ENCODE data around the gene ALPI. TPM values are rescaled to one million over a fixed set of nuclear protein-coding genes. Genes with fewer than 3 reads are reported as not detected.
"Not testable (repeated sequence)": the region's sequence is repeated elsewhere in the genome, so short reads cannot be mapped to it uniquely, and the experiment has no call there.

The ALPI gene
- total RNA-seq, 1 donor from 2014 or later, result not detected

GRCh38 chr2:232441147-232441651 lies 14.8 kb upstream of the ALPI start:
- no peak overlapping the region for H3K4me3 Mint-ChIP-seq (ENCODE audit: unreplicated experiment)
- no peak for TF ChIP-seq CTCF (IDR thresholded peaks at IDR 0.05; ENCODE audit: partially characterized antibody, unreplicated experiment)
- peaks cover 2% of the 10 kb centered on the region for H3K9me3 Mint-ChIP-seq (ENCODE audit: unreplicated experiment)
- no peaks in the 10 kb centered on the region for H3K4me1 Mint-ChIP-seq (ENCODE audit: low read depth, unreplicated experiment)
- no peak for DNase-seq
- H3K36me3 Mint-ChIP-seq (ENCODE audit: unreplicated experiment), result no peaks in the 10 kb centered on the region
- no peak overlapping the region for H3K27ac Mint-ChIP-seq (ENCODE audit: unreplicated experiment)
- H3K27me3 Mint-ChIP-seq (ENCODE audit: unreplicated experiment), result peaks cover 14% of the 10 kb centered on the region

- not testable (repeated sequence) for H3K4me1 Mint-ChIP-seq (ENCODE audit: low read depth, unreplicated experiment); DNase-seq
These were observed 14.0 kb upstream of the ALPI start for GRCh38 chr2:232441922-232442321.

GRCh38 chr2:232442431-232442830 lies 13.5 kb upstream of the ALPI start:
- H3K4me1 Mint-ChIP-seq (ENCODE audit: low read depth, unreplicated experiment); H3K27ac Mint-ChIP-seq (ENCODE audit: unreplicated experiment): not testable (repeated sequence)
- H3K27me3 Mint-ChIP-seq (ENCODE audit: unreplicated experiment), result peaks cover 12% of the 10 kb centered on the region

More at GRCh38 chr2:232441922-232442321, 14.0 kb upstream of the ALPI start:
- not testable (repeated sequence) for H3K4me3 Mint-ChIP-seq (ENCODE audit: unreplicated experiment); H3K27ac Mint-ChIP-seq (ENCODE audit: unreplicated experiment); H3K9me3 Mint-ChIP-seq (ENCODE audit: unreplicated experiment); H3K36me3 Mint-ChIP-seq (ENCODE audit: unreplicated experiment)
- H3K27me3 Mint-ChIP-seq (ENCODE audit: unreplicated experiment), result peaks cover 12% of the 10 kb centered on the region

GRCh38 chr2:232443047-232443446 lies 12.9 kb upstream of the ALPI start:
- H3K4me1 Mint-ChIP-seq (ENCODE audit: low read depth, unreplicated experiment), result not testable (repeated sequence)

More at GRCh38 chr2:232442431-232442830, 13.5 kb upstream of the ALPI start:
- not testable (repeated sequence) for H3K36me3 Mint-ChIP-seq (ENCODE audit: unreplicated experiment); H3K9me3 Mint-ChIP-seq (ENCODE audit: unreplicated experiment); H3K4me3 Mint-ChIP-seq (ENCODE audit: unreplicated experiment); DNase-seq

GRCh38 chr2:232443669-232444408 lies 12.1 kb upstream of the ALPI start:
- H3K27ac Mint-ChIP-seq (ENCODE audit: unreplicated experiment); H3K4me3 Mint-ChIP-seq (ENCODE audit: unreplicated experiment); H3K9me3 Mint-ChIP-seq (ENCODE audit: unreplicated experiment); H3K36me3 Mint-ChIP-seq (ENCODE audit: unreplicated experiment); H3K4me1 Mint-ChIP-seq (ENCODE audit: low read depth, unreplicated experiment); DNase-seq: not testable (repeated sequence)
- H3K27me3 Mint-ChIP-seq (ENCODE audit: unreplicated experiment), result peaks cover 13% of the 10 kb centered on the region

More at GRCh38 chr2:232443047-232443446, 12.9 kb upstream of the ALPI start:
- not testable (repeated sequence) for H3K27ac Mint-ChIP-seq (ENCODE audit: unreplicated experiment); H3K36me3 Mint-ChIP-seq (ENCODE audit: unreplicated experiment); H3K4me3 Mint-ChIP-seq (ENCODE audit: unreplicated experiment); H3K9me3 Mint-ChIP-seq (ENCODE audit: unreplicated experiment); DNase-seq
- peaks cover 13% of the 10 kb centered on the region for H3K27me3 Mint-ChIP-seq (ENCODE audit: unreplicated experiment)

GRCh38 chr2:232444409-232445148 lies 11.4 kb upstream of the ALPI start:
- Mint-ChIP-seq H3K27ac (ENCODE audit: unreplicated experiment) (no peak overlapping the region), H3K4me1 (ENCODE audit: low read depth, unreplicated experiment) (no peaks in the 10 kb centered on the region), H3K4me3 (ENCODE audit: unreplicated experiment) (no peak overlapping the region), H3K27me3 (ENCODE audit: unreplicated experiment) (peaks cover 13% of the 10 kb centered on the region), H3K36me3 (ENCODE audit: unreplicated experiment) (no peaks in the 10 kb centered on the region), H3K9me3 (ENCODE audit: unreplicated experiment) (no peaks in the 10 kb centered on the region)
- peak; percentile 67 for TF ChIP-seq CTCF (IDR thresholded peaks at IDR 0.05; ENCODE audit: partially characterized antibody, unreplicated experiment)
- peak; percentile 75 for DNase-seq

- not testable (repeated sequence) for H3K36me3 Mint-ChIP-seq (ENCODE audit: unreplicated experiment); DNase-seq; H3K4me3 Mint-ChIP-seq (ENCODE audit: unreplicated experiment); H3K4me1 Mint-ChIP-seq (ENCODE audit: low read depth, unreplicated experiment); H3K27ac Mint-ChIP-seq (ENCODE audit: unreplicated experiment); H3K9me3 Mint-ChIP-seq (ENCODE audit: unreplicated experiment)
- peaks cover 14% of the 10 kb centered on the region for H3K27me3 Mint-ChIP-seq (ENCODE audit: unreplicated experiment)
These were observed 10.6 kb upstream of the ALPI start for GRCh38 chr2:232445149-232445885.

Measured in glutamatergic neuron (in vitro differentiated cells).